Measurements from ENCODE around the gene MT1A.
"Not testable (repeated sequence)": the region's sequence is repeated elsewhere in the genome, so short reads cannot be mapped to it uniquely, and the experiment has no call there.

The MT1A gene

DNA sequence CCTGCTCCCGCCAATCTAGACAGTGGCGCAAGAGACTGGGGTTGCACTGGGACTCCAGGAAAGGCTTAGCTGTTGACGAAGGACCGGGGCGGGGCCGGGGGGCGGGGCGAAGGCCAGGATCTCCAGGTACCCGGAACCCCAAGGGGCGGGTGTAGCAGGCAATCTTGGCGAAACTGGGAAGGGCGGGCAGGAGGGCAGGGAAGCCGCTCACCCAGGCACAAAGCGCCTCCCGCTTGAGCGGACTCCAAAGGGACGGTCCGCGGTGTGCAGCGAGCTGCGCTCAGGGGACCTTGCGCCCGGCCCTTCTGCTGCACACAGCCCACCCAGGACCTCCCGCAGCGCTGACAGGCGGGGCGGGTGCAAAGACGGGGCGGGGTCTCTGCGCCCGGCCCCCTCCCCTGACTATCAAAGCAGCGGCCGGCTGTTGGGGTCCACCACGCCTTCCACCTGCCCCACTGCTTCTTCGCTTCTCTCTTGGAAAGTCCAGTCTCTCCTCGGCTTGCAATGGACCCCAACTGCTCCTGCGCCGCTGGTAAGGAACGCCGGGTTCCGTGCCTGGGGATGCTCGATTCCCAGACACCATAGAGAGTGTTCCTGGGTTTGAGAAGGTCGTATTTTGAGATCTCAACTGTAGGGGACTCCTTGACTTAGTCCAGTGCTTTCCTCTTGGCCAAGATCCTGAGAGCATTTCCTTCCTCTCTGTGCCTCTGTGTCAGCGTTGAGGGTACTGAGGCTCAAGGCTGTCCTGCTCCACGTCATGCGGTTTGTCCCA lies 19.3 kb downstream of the MT1A start, which contains the start of gene MT1F:
Gene MT1F (plus strand): TSS at position 405 of the 772 bp plus-strand sequence. CDS start 100 bp downstream, at position 505.
- peak; percentile 44 for DNase-seq (ENCODE audit: low spot score)

DNA sequence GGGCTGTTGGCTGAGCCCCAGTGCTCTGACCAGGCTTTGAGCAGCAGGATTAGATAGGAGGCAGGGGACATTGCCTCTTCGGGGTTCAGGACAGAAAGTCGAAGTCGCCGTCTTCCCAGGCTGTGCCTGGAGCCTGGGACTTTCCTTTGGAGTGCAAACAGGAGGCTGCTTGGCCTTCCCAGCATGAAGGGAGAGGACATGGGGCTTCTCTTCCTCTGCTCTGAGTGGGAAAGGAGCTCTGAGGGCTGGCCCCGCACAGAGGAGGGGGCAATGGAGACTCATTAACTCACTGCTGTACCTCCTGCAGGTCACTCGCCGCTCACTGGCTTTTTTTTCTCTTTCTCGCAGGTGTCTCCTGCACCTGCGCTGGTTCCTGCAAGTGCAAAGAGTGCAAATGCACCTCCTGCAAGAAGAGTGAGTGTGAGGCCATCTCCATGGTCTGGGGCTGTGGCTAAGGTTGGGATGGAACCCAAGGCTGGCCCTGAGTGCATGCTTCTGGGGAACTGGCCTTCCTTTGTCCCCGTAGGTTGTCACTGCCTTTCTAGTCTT lies 19.9 kb downstream of the MT1A start:
- no peak for DNase-seq (ENCODE audit: low spot score)

DNA sequence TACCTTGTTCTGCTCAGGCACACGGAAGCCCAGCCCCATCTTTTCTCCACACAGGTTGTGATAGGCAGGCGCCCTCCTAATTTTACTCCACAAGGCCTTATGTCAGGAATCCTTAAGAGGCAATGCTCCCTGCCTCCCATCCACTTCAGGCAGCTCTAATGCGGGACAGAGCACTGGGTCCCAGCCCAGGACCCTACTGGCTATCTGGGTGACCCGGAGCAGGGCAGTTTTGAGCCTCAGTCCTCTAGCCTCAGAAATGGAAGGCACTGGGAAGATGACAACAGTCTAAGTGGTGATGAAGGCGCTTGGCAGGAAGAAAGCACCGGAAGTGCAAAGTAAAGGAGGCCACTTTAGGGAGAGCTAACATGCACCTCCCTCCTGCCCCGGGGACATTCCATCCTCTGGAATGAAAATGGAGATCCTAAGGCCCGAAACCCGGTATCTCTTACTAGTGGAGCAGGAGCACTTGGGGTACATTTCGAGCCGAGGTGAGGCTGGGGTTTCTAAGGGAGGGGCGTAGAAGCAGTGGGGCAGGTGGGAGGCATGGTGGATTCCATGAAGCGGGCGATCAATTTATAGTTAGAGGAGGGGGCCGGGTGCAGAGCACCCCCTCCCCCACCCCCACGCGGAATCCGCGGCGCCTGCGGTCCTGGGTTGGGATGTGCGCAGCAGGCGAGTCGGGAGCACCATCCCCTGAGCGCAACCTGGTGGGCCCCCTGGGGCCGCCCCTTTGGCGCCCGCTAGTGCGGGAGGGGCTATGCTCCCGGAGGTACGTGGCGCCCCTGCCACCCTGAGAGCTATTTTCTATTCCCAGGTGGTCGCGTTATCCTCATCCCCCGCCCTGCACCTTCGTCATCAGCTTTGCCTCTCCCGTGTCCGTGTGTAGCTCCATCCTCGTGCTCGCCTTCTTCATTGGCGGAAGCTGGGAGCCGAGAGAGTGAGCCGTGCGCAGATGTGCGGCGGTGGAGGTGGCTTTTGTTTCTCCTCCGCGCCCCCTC lies 24.2 kb downstream of the MT1A start:
- DNase-seq (ENCODE audit: low spot score) = no peak

DNA sequence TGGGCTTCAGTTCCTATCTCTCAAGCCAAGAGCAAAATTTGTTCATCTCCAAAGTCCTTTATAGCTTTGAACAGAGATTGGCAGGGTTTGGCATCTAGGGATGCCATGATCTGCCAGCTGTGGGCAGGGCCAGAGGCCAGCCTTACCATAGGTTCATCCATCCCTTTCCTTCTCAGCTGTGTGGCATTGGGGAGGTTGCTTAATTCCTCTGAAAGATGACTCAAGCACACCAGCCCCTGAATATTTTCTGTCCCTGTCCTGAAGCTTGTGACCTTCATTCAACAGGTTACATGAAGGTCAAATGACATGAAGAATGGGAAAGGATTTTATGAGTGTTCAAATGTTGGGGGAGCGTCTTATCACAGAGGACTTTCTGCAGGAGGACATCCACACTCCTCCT lies 26.0 kb downstream of the MT1A start:
- no peak for DNase-seq (ENCODE audit: low spot score)

DNA sequence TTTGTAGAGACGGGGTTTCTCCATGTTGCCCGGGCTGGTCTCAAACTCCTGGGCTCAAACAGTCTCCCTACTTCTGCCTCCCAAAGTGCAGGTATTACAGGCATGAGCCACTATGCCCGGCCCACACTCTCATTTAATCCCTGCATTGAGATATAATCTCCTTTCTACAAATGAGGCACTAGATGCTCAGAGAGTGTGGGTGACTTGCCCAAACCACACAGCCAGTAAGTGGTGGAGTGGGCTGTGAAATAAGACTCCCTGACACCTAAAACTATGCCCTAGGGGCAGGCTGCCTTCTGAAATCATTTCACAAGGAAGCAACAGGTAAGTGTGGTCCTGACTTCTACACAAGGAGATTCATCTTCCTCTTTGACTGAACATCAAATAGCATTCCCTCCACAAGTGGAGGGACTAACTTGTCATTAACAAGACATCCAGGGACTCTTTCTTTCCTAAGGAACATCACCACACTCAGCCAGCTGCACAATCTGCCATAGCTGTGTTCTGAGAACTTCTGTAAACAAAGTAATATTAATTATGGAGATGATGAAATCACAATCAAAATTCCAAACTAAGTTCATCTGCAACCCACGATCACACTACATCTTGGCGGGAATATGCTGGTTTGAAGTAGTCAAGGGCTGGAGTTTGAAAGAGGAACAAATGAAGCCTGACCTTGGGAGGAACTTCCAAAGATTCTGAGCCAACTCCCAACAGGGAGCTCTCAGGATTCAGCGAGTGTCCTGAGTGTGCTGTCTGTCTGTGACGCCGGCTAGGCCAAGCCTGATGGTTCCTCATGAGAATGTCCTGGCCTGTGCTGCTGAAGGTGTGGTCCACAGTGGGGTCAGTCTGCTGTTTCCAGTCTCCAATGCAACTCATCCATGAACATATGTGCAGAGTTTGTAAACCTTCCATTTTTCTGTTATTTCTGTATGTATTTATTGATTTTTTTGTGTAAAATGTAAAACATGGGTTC lies 27.1 kb downstream of the MT1A start:
- DNase-seq (ENCODE audit: low spot score) = not testable (repeated sequence)

DNA sequence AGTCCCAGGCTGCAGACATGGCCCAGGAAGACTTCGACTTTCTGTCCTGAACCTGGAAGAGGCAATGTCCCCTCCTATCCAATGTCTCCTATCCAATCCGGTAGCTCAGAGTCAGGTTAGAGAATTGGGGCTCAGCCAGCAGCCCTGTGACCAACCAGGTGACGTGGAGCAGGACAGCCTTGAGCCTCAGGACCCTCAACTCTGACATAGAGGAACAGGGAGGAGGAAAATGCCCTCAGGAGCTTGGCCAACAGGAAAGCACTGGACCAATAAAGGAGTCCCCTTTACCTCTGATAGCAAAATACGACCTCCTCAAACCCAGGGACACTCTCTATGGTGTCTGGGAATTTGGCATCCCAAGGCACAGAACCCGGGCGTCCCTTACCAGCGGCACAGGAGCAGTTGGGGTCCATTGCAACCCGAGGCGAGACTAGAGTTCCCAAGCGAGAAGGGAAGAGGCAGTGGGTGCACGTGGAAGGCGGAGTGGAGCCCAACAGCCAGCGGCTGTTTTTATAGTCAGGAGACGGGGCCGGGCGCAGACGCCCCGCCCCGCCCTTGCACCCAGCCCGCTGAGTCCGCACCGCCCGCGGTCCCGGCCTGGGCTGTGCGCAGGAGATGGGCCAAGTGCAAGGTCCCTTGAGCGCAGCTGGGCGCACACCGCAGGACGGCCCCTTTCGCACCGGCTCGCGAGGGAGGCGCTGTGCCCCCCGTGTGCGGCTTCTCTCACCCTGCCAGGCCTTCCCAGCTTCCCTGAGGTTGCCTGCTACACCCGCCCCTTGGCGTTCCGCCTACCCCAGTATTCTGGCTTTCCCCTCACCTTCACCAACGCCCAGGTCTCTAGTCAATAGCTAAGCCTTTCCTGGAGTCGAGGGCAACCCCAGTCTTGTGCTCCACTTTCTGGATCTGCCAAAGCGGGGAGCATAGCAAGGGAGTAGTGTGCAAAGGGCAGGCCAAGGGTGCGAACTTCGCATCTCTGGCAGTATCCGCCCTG lies 29.4 kb downstream of the MT1A start, which contains the start of gene MT1G:
Gene MT1G (minus strand): TSS at position 485 of the 991 bp plus-strand sequence. CDS start 72 bp downstream, at position 413.
- DNase-seq (ENCODE audit: low spot score) = peak; percentile 34

DNA sequence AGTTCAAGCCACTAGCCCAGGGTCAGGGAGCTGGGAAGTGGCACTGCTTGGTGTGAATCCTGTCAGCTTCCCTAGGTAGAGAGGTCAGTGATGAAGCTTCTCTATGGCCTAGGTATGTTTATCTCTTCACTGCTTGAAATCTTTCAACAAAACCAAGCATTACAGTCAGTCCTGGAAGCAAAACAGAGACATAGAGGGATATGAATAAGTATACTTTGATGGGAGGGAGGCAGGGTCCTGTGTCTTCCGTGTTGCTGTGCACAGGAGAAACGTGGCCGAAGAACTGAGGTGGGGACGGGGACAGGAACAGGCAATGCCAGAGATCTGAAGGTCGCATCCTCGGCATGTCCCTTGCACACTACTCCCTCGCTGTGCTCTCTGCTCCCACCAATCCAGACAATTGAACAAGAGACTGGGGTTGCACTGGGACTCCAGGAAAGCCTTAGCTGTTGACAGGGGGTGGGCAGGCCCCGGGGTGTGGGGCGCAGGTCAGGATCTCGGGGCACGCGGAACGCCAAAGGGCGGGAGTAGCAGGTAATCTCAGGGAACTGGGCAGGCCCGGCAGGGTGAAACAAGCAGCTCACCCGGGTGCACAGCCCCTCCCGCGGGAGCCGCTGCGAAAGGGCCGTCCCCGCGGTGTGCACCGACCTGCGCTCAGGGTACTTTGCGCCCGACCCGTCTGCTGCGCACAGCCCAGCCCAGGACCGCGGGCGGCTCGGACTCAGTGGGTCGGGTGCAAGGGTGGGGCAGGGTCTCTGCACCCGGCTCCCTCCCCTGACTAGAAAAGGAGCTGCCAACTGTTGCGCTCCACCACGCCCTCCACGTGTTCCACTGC lies 30.8 kb downstream of the MT1A start, which contains the start of gene MT1H:
Gene MT1H (plus strand): TSS at position 810 of the 835 bp plus-strand sequence. CDS start 71 bp downstream, outside the sequence.
- DNase-seq (ENCODE audit: low spot score) = no peak

DNA sequence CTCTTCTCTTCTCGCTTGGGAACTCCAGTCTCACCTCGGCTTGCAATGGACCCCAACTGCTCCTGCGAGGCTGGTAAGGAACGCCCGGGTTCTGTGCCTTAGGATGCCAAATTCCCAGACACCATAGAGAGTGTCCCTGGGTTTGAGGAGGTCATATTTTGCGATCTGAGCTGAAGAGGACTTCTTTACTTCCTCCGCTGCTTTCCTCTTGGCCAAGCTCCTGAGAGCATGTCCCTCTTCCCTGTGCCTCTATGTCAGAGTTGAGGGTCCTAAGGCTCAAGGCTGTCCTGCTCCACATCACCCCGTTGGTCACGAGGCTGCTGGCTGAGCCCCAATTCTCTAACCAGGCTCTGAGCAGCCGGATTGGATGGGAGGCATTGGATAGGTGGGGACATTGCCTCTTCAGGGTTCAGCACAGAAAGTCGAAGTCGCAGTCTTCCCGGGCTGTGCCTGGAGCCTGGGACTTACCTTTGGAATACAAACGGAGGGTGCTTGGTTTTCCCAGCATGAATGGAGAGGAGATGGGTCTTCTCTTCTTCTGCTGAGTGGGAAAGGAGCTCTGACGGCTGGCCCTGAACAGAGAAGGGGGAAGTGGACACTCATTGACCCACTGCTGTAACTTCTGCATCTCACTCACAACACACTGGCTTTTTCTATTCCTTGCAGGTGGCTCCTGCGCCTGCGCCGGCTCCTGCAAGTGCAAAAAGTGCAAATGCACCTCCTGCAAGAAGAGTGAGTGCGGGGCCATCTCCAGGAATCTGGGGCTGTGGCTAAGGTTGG lies 31.6 kb downstream of the MT1A start:
- no peak for DNase-seq (ENCODE audit: low spot score)

DNA sequence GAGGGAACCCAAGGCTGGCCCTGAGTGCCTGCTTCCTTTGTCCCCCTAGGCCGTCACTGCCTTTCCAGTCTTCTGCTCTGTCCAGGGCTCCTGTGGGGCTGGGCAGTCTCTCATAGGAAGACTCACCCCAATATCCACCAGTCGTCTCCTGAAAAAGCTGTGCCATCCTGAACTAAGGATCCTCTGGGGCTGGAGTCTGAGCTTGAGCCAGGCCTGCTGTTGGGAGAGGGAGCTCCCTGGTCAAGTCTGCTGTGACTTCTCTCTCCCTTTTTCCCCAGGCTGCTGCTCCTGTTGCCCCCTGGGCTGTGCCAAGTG lies 32.1 kb downstream of the MT1A start:
- DNase-seq (ENCODE audit: low spot score) = no peak

DNA sequence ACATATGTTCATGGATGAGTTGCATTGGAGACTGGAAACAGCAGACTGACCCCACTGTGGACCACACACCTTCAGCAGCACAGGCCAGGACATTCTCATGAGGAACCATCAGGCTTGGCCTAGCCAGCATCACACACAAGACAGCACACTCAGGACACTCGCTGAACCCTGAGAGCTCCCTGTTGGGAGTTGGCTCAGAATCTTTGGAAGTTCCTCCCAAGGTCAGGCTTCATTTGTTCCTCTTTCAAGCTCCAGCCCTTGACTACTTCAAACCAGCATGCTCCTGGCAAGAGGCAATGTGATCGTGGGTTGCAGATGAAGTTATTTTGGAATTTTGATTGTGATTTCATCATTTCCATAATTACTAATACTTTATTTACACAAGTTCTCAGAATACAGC lies 33.2 kb downstream of the MT1A start:
- not testable (repeated sequence) for DNase-seq (ENCODE audit: low spot score)

DNA sequence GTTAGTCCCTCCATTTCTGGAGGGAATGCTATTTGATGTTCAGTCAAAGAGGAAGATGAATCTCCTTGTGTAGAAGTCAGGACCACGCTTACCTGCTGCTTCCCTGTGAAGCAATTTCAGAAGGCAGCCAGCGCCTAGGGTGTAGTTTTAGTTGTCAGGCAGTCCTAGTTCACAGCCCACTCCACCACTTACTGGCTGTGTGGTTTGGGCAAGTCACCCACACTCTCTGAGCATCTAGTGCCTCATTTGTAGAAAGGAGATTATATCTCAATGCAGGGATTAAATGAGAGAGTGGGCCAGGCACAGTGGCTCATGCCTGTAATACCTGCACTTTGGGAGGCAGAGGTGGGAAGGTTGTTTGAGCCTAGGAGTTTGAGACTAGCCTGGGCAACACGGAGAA lies 33.7 kb downstream of the MT1A start:
- not testable (repeated sequence) for DNase-seq (ENCODE audit: low spot score)

DNA sequence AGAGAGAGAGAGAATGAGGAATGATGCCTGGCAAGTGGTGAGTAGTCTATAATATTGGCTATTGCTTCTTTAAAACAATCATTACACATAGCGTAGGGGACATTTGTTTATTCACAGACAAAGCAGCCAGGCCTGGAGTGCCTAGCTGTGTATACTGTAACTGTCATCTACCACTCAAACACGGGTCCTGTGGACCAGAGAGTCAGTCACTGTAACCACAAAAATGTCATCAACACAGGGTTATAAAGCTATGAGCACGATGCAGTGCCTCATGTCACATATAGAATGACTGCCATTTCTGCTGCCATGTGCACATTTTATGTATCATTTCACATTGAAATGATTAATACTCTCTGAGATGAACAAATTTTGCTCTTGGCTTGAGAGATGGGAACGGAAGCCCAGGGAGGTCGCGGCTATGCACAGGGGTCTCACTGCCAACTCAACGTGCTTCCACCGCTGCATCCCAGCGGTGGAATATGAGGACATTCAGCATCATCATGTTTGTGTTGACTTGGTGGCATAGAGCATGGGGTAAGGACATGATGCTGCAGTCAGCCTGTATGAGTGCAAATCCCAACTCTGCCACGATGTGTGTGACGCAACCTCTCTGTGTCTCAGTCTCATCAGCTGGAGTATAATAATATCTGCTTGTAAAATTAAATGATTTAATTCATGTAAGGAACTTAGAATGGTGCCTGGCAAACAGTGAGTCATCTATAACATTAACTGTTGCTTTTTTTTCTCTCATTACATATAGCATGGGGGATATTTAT lies 34.5 kb downstream of the MT1A start:
- no peak for DNase-seq (ENCODE audit: low spot score)

DNA sequence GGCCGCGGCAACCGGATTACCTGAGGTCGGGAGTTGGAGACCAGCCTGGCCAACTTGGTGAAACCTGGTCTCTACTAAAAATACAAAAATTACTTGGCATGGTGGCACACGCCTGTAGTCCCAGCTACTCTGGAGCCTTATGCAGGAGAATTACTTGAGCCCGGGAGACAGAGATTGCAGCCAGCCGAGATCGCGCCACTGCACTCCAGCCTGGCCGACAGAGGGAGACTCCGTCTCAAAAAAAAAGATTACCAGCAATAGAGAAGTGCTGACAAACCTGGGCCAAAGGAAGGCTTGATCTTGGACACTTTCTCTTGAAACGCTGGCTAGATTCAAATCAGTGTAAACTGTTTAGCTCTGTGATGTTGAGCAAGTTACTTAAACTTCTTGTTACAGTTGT lies 35.5 kb downstream of the MT1A start:
- DNase-seq (ENCODE audit: low spot score) = no peak

DNA sequence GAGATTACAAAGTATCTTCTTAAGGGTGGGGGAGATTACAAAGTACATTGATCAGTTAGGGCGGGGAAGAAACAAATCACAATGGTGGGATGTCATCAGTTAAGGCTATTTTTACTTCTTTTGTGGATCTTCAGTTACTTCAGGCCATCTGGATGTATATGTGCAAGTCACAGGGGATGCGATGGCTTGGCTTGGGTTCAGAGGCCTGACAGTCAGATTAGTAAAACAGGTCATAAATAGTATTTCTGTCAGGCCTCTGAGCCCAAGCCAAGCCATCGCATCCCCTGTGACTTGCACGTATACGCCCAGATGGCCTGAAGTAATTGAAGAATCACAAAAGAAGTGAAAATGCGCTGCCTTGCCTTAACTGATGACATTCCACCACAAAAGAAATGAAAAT lies 36.1 kb downstream of the MT1A start:
- not testable (repeated sequence) for DNase-seq (ENCODE audit: low spot score)

DNA sequence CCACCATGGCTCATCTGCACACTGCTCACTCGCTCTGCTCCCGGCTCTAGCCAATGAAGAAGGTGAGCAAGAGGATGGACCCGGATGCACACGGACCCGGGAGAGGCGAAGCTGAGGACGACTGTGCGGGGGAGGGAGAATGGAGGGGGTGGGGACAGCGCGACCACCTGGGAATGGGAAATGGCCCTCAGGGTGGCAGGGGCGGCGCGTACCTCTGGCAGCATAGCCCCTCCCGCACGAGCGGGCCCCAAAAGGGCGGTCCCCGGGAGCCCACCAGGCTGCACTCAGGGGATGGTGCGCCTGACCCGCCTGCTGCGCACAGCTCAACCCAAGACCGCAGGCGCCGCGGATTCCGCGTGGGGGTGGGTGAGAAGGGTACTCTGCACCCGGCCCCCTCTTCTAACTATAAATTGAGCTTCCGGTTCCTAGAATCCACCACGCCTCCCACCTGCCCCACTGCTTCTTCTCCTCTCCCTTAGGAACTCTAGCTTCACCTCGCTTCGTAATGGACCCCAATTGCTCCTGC lies 37.3 kb downstream of the MT1A start:
- no peak for DNase-seq (ENCODE audit: low spot score)

DNA sequence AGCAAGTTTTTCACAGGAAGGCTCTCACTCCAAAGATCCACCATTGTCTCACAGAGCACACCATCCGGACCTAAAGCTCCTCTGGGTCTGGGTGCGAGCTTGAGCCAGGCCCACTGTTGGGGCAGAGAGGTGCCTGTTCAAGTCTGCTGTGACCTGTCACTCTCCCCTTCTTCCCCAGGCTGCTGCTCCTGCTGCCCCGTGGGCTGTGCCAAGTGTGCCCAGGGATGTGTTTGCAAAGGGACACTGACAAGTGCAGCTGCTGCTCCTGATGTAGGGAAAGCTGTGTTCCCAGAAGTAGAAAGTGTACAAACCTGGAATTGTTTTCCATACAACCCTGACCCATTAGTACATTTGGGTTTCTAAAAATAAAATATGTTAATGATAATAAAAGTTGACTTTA lies 39.0 kb downstream of the MT1A start:
- no peak for DNase-seq (ENCODE audit: low spot score)

DNA sequence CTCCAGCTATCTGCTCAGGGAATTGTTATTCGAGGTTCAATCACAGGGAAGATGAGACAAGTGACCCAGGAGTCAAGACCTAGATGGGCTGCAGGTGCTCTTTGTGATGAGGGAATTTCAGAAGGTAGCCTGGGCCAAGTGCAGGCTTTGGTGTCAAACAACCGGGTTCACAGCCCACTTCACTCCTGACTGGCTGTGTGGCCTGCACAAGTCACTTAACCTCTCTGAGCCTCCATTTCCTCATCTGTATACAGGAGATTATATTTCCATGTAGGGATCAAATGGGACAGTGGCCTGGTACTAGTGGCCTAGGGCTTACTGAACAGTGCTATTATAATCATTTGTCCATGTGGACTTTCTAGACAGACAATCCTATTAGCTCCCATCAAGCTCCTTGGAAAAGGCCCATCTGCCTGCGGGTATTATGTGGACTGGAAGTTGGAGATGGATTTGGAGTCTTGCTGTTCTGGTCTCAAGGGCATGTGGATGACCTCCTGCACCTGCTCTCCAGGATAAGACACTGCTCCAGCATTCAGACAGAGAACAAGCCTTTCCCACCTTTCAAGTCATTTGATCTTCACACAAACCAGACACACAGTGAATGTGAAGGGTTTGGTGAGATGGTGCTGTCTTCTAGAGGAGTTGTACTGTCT lies 40.7 kb downstream of the MT1A start:
- no peak for DNase-seq (ENCODE audit: low spot score)
